Stimulated activated CD4-positive, alpha-beta T cell treated with anti-CD3 and anti-CD28 coated beads, Interleukin-4, amount 100 ng/mL, for 48 hours (primary cell): ENCODE data around the gene HES2.
"Not testable (repeated sequence)": the region's sequence is repeated elsewhere in the genome, so short reads cannot be mapped to it uniquely, and the experiment has no call there.

ENCODE experiments used
- DNase-seq, 2 donors: peaks; one replicate each; pipeline ENCODE4 v3.0.0-alpha.2; 2020; ENCODE audit warnings: low read depth in 2 of 2

Gene HES2

GRCh38 chr1:6437012-6437700 lies 17.4 kb upstream of the HES2 start:
- DNase-seq: not testable (repeated sequence)

GRCh38 chr1:6436277-6436676 lies 16.6 kb upstream of the HES2 start:
- DNase-seq: not testable (repeated sequence)

GRCh38 chr1:6435547-6435946 lies 15.8 kb upstream of the HES2 start:
- DNase-seq: no peak

GRCh38 chr1:6435129-6435528 lies 15.4 kb upstream of the HES2 start:
- DNase-seq: no peak

GRCh38 chr1:6434186-6434585 lies 14.5 kb upstream of the HES2 start:
- no peak for DNase-seq

GRCh38 chr1:6431645-6432579 lies 12.2 kb upstream of the HES2 start:
- not testable (repeated sequence) for DNase-seq

- DNase-seq: not testable (repeated sequence)
Measured at GRCh38 chr1:6429660-6430411, 10.1 kb upstream of the HES2 start.

- DNase-seq: not testable (repeated sequence)
Measured at GRCh38 chr1:6428453-6428852, 8.7 kb upstream of the HES2 start.

- no peak for DNase-seq
Measured at GRCh38 chr1:6427441-6428390, 8.0 kb upstream of the HES2 start.

- DNase-seq: no peak
Measured at GRCh38 chr1:6426972-6427350, 7.2 kb upstream of the HES2 start.

- DNase-seq: no peak
Measured at GRCh38 chr1:6426277-6426971, 6.7 kb upstream of the HES2 start.

- DNase-seq: no peak
Measured at GRCh38 chr1:6425658-6426057, 5.9 kb upstream of the HES2 start.

- no peak for DNase-seq
Measured at GRCh38 chr1:6424619-6425593, 5.2 kb upstream of the HES2 start, which contains the start of gene ESPN. Gene ESPN (plus strand): TSS chr1:6424776. CDS start chr1:6424956, 180 bp downstream.

- no peak for DNase-seq
Measured at GRCh38 chr1:6424000-6424565, 4.4 kb upstream of the HES2 start.

GRCh38 chr1:6423321-6423999 lies 3.7 kb upstream of the HES2 start:
- peak; percentile 66 to 69 for DNase-seq

GRCh38 chr1:6421266-6421665 lies 1.5 kb upstream of the HES2 start:
- no peak for DNase-seq

GRCh38 chr1:6420454-6421042 lies 829 bp upstream of the HES2 start:
- no peak for DNase-seq

GRCh38 chr1:6419397-6419803 lies 319 bp downstream of the HES2 start:
- DNase-seq: no peak
